NAMALWA (cell line): Measurements from ENCODE around the gene ADD3.

Experiments used
- DNase-seq: peaks from one replicate; pipeline ENCODE4 v3.0.0-alpha.2; 2015; ENCODE audit warnings: low spot score

The ADD3 gene

DNA sequence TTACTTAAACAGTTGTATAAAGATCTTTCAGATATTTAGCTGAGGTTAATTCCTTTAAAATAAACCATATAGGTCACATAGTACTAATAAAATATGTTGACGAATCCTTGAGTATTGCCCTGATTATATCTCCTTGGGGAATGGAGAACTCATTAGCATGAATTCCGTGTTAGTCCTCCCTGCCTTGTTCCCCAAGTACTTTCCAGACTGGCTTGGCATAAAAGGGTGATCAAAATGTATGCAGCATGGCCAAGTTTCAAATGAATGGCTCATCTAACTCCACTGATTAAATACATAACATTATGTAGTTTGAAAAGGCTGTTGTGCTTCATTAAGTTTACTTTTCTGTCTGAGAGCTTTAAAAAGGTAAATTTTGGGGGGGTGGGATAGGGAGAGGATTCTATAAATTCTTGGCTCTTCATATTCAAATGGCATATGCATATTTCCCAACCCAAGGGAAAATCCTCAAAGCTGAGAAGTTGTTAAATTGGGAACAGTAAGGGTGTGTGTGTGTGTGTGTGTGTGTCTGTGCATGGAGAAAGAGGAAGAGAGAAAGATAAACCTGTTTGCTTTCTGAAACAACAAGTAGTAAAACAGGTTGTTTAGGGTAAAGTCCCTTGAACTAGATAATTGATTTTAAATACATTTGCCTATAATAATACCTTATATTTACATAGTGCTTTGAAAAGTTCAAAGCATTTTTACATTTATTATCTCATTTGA, 4.8 kb upstream of the ADD3 start:
- DNase-seq, result no peak

- DNase-seq, result no peak
These were observed 4.3 kb upstream of the ADD3 start for GRCh38 chr10:110003524-110003885.

GRCh38 chr10:110005719-110006118, 2.1 kb upstream of the ADD3 start:
- DNase-seq, result no peak

DNA sequence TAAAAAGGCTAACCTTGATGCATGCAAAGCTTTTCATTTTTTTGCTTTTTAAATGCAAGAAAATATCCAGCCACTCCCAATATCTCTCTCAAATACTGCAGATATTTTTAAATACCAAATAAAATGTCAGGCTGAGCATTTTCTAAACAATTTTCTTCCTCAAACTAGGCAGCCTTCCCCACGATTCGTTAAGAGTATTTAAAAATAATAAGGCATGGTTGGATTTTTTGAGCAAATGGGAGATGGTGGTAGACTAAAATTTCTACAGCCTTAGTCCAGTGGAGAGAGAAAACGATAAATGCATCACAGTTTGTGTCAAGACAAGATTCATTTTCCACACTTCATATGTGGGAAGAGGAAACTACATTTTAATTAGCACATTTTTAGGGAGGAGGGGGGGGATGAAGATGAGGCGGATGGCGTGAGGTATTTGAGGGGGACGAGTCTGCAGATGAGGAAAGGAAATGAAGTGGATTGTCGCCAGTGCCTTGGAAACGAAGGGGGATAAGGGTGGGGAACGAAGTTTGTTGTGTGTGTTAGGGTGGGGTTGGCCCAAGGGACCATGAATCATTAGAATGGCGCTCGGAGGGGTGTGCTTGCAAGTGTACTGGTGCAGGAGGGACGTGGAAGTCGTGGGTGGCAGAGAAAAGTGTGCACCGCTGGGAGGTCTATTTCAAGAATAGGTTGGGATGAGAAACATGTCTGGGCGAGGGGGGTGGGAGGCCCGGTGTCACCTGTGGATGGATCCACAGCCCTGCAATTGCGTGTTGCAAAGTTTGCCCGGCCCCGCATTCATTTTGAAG, 1.2 kb upstream of the ADD3 start:
- DNase-seq, result no peak

GRCh38 chr10:110007161-110007700, 553 bp upstream of the ADD3 start:
- DNase-seq, result no peak

DNA sequence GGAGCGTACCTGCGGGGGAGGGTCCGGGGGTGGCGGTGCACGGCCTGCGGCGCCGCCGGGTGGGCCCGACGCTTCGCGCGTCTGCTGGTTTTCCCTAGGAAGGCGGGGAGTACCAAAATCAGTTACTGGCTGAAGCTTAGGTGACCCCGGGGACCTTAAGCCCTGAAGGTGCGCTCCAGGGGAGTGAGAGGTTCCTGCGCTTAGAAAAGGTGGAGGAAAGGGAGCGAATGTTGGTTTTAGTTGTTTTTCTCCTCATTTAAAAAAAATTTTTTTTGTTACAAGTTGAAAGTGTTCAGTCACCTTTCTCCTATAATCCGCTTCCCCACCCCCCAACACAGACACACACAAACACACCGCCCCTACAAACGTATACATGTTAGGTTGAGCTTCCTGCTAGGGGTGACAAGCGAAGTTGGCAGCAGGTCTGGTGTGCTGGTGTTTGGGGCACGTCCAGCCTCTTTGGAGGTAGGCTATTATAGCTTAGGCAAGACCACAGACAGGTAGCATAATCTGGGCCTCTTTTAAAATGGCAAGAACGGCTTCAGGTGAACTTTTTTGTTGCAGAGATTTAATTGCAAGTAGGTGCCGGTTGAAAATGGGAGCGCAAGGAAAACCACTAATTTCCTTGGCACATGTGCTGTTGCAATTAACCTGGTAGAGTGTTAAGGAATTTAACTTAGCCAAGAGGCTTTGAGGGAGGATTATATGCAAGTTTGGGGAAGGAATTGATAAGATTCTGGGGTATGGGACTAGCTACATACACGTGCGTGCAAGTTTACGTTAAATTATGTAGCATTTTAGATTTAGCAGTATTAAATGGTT, 945 bp downstream of the ADD3 start:
- peak; percentile 80 for DNase-seq

DNA sequence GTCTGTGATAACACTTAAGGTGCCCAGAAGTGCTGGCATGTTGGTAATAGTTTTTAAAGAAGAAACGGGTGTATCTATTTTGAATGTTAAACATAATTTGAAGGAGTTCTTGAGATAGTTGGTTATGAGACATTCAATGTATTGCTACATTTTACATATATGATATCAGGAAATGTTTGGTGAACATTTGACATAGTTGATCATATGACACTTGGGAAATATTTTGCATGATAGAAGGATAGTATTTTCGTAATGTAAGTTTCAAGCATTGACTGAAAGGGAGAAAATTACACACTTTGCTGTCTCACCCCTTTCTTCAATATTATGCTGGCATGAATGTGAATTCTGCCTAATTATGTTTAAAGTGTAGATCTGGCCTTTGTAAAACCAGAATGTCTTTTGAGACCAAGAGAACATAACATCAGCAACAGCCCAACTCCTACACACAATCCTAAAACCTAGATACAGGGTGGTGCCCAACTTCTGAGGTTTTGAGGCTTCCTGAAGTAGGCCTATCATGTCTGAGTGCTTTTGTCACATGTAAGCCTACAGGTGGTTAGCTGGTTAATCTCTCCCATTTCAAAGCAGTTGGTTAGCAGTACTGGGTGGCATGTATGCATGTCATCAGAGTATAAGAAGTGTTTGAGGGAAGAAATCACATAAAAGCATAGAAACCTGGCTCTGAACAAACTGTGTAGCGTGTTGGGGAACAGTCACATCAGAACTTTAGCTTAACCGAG, 2.1 kb downstream of the ADD3 start:
- peak; percentile 74 for DNase-seq

DNA sequence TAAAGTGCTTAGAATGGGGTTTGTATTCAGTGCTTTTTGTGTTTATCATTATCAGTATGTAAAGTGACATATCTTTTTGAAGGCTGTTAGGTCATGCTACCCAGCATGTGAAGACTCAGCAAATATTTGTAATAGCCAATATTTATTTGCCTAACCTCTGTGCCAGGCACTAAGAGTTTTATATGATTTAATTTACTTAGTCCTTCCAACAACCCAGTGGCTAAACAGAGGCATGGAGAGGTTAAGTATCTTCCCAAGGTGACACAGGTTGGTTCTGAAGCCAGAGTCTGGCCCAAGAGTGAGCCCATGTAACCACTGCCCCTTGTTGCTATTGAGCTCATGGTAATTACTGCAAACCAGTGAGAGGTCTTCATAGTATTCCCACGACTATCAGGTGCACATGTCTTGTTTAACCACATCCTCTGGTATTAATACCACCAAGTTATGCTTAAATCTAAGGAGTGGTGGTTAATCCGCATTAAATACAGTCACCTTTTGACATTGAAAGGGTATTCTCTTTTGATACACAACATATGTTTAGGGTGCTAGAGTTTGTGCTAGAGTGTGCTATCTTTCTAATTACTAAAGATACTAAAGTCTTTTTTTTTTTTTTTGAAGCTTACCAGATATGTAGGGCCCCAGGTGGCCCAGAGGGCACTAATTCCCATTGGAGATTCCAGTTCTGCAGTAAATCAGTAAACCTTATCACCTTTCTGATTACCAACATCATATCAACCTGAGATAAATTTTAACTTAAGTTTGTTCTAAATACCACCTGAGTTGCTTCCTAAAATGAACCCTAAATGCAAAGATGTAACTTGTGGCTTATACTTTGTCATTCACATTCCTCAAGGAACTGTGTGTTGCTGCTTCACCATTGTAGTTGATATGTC, 2.9 kb downstream of the ADD3 start:
- peak; percentile 31 for DNase-seq

- no peak for DNase-seq
These were observed 3.9 kb downstream of the ADD3 start for GRCh38 chr10:110011681-110012080.

- DNase-seq, result no peak
These were observed 6.0 kb downstream of the ADD3 start for GRCh38 chr10:110013630-110014293.

- DNase-seq, result no peak
These were observed 8.3 kb downstream of the ADD3 start for GRCh38 chr10:110016039-110016438.

- DNase-seq, result no peak
These were observed 9.3 kb downstream of the ADD3 start for GRCh38 chr10:110017052-110017451.

GRCh38 chr10:110017907-110018306, 10.1 kb downstream of the ADD3 start:
- DNase-seq, result no peak

DNA sequence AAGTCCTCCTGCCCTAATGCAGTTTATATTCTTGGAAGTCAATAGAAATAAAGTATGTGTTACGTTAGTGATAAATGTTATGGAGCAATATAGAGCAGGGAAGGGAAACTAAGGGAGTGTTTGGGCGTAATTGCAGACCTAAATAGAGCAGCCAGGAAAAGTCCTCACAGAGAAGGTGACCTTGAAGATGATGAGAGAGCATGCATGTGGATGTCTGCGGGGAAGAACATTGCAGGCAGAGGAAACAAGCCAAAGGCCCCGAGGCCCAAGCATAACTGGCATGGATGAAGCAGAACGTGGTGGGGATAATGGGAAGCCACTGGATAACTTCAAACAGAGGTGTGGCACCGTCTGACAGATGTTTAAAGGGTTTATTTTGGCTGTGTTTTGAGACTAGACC, 12.5 kb downstream of the ADD3 start:
- no peak for DNase-seq

DNA sequence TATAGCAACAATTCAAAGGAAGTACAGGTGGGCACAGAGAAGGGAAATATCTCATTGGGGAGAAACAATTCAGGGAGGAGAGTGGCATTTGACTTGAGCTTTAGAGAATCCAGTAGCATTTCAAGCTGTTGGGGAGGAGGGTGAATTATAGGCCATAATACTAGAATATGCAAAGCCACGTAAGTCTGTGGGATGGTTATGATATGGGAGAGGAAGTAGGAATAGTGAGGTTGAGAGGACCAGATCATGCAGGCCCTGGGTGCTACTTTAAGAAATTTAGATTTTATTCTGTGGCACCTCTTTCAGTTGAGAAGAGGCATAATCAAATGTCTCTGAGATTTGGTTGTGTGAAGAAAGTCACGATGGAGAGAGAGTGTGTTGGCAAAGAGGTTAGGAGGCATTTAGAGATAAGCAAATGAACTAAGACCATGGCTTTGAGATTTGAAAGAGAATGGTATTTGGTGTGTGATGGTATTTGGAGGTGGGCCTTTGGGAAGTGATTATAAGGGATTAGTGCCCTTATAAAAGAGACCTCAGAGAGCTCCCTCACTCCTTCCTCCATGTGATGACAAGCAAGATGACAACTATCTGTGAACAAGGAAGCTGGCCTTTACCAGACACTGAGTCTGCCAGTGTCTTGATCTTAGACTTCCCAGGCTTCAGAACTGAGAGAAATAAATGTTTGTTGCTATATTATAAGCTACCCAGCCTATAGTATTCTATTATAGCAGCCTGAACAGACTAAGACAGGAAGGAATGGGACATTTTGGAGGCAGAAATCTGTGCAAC, 15.1 kb downstream of the ADD3 start:
- DNase-seq, result no peak

GRCh38 chr10:110023785-110024465, 16.1 kb downstream of the ADD3 start:
- DNase-seq, result no peak

DNA sequence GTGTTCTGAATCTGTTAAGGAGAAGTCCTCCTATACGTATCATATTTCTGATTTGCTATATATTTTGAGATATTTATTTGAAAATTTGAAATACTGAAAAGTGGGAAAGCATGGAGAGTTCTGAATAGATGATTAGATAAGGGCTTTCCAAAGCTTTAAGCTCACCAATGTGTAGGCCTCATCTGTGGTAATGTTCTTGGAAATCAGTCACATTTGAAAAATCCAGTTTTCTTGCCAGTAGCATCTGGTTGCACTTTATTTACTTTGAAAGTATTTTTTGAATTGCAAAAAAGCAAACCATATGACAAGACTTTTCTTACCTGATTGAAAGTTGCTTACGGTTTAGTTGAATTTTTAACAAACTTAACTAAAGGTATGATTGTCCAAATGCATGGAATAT, 21.7 kb downstream of the ADD3 start:
- no peak for DNase-seq

GRCh38 chr10:110032801-110033700, 25.3 kb downstream of the ADD3 start:
- DNase-seq, result no peak
